KMS-11 (cell line): ENCODE data around the gene SRPK3.

Source experiments
- H2AFZ ChIP-seq: fragments of 200-600 bp; sonication (generic); 2 replicates; pipeline ENCODE4 v1.6.1; 2016; ENCODE audit warnings: antibody characterized with exemption, mixed run types, low read depth
- H3K27ac ChIP-seq: fragments of 200-600 bp; sonication (generic); 2 replicates; pipeline ENCODE4 v1.6.1; 2016; ENCODE audit warnings: mild to moderate bottlenecking, mixed run types
- H3K27me3 ChIP-seq: fragments of 200-600 bp; sonication (generic); 2 replicates; pipeline ENCODE4 v1.6.1; 2017; ENCODE audit warnings: mild to moderate bottlenecking, low read depth, mixed run types, moderate library complexity; ENCODE audit not compliant: insufficient read depth
- H3K36me3 ChIP-seq: fragments of 200-600 bp; sonication (generic); 2 replicates; pipeline ENCODE4 v1.6.1; 2017; ENCODE audit warnings: mild to moderate bottlenecking, mixed run types; ENCODE audit not compliant: insufficient read depth
- H3K4me1 ChIP-seq: fragments of 200-600 bp; sonication (generic); 2 replicates; pipeline ENCODE4 v1.6.1; 2016; ENCODE audit warnings: mild to moderate bottlenecking, low read depth, mixed run types; ENCODE audit not compliant: poor library complexity, severe bottlenecking
- H3K4me2 ChIP-seq: fragments of 200-600 bp; sonication (generic); 2 replicates; pipeline ENCODE4 v1.7.0; 2016; ENCODE audit warnings: mild to moderate bottlenecking, mixed run types
- H3K4me3 ChIP-seq: fragments of 200-600 bp; sonication (generic); IDR thresholded peaks from 2 replicates; pipeline ENCODE4 v1.6.1; 2017; ENCODE audit warnings: low read depth, low read length, mixed read lengths; ENCODE audit not compliant: insufficient read depth
- H3K79me2 ChIP-seq: fragments of 200-600 bp; sonication (generic); 2 replicates; pipeline ENCODE4 v1.6.1; 2016; ENCODE audit warnings: low read depth, mixed run types; ENCODE audit not compliant: insufficient read depth
- H3K9ac ChIP-seq: fragments of 200-600 bp; sonication (generic); 2 replicates; pipeline ENCODE4 v1.6.1; 2016; ENCODE audit warnings: mild to moderate bottlenecking, mixed run types
- H4K20me1 ChIP-seq: fragments of 200-600 bp; sonication (generic); 2 replicates; pipeline ENCODE4 v1.6.1; 2016; ENCODE audit warnings: mild to moderate bottlenecking, mixed run types; ENCODE audit not compliant: insufficient read depth
- TF ChIP-seq, protein P1 (sequence below): fragments of 200-600 bp; sonication (generic); conservative IDR thresholded peaks from 2 replicates; pipeline ENCODE4 v1.6.1; 2017; ENCODE audit warnings: low read depth, mild to moderate bottlenecking, antibody characterized with exemption, low read length, moderate library complexity, mixed read lengths

The SRPK3 gene

DNA sequence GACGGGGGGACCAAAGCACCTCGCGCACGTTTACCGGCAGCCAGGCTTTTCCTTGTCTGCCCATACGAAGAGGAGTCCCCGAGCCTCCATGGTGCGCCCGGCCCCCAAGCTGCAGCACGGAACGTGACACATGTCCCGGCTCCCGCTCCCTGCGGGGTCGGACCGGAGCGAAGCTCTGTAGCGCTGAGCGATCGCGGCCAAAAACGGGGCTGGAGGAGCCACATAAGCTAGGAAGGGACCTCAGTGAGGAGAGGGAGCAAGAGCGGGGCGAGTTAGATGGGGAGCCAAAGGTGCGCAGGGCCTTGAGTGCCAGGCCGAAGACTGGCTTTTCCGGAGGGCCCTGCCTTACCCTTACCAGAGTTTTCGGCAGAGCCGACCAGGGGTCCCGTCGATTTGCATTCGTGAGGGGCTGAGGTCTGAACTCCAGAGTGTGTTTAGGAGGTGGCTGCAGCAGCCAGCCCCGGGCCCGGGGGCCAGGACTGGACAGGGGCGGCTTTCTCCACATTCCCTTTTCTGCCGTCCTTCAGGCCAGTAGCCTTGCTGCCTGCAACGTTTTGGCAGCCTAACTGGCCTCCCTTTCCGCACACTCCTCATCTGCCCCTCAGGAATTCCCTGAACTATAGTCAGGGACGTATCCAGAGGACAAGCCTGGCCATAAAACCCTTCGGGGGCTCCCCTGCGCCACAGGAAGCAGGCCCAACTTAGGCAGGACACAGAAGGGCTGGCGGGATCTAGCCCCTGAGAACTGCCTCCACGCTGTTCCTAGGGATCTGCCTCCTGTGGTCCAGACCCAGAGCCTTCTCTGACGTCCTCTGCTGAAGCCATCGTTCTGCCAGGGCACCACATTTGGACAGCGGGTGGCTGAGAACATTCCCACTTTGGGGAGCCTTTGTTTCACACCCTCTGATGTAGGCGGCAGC is 14.3 kb downstream of the SRPK3 start:
- Histone ChIP-seq H3K79me2 (peaks cover 30% of the 10 kb centered on the region), H4K20me1 (no peaks in the 10 kb centered on the region), H3K4me2 (peak overlapping the region; percentile 64), H3K27ac (peak overlapping the region; percentile 44), H2AFZ (peak overlapping the region; percentile 13), H3K27me3 (no peaks in the 10 kb centered on the region), H3K4me1 (peaks cover 8% of the 10 kb centered on the region), H3K36me3 (no peaks in the 10 kb centered on the region), H3K9ac (peak overlapping the region; percentile 75), H3K4me3 (no peak overlapping the region)
- TF ChIP-seq, protein P1, sequence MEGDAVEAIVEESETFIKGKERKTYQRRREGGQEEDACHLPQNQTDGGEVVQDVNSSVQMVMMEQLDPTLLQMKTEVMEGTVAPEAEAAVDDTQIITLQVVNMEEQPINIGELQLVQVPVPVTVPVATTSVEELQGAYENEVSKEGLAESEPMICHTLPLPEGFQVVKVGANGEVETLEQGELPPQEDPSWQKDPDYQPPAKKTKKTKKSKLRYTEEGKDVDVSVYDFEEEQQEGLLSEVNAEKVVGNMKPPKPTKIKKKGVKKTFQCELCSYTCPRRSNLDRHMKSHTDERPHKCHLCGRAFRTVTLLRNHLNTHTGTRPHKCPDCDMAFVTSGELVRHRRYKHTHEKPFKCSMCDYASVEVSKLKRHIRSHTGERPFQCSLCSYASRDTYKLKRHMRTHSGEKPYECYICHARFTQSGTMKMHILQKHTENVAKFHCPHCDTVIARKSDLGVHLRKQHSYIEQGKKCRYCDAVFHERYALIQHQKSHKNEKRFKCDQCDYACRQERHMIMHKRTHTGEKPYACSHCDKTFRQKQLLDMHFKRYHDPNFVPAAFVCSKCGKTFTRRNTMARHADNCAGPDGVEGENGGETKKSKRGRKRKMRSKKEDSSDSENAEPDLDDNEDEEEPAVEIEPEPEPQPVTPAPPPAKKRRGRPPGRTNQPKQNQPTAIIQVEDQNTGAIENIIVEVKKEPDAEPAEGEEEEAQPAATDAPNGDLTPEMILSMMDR = no peak

DNA sequence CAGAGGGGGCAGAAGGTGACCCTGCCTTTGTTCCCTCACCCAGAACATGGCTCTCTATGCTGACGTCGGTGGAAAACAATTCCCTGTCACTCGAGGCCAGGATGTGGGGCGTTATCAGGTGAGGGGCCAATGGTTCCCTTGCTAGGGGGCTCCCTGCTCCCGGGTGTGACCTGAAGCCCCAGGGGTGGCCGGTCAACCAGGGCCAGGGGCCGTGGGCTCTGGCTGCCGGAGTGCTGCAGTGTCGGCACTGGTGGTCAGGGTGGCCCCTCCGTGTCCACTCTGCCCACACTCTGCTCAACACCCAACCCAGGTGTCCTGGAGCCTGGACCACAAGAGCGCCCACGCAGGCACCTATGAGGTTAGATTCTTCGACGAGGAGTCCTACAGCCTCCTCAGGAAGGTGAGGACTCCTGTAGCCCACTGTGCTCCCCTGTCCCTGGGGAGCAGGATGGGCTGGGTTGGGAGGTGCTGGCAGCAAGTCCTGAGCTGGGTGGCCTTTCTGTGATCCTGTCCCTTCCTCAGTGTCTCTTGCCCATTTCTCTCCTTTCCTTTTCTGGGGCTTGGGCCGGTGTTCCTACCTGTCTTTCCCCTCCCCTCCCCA is 16.7 kb downstream of the SRPK3 start:
- Histone ChIP-seq H3K27ac (no peak overlapping the region), H3K79me2 (peaks cover 28% of the 10 kb centered on the region), H3K9ac (no peak overlapping the region), H4K20me1 (no peaks in the 10 kb centered on the region), H3K27me3 (no peaks in the 10 kb centered on the region), H2AFZ (no peak overlapping the region), H3K4me3 (no peak overlapping the region), H3K36me3 (no peaks in the 10 kb centered on the region), H3K4me1 (peaks cover 8% of the 10 kb centered on the region), H3K4me2 (no peak overlapping the region)
- TF ChIP-seq, protein P1 = no peak

DNA sequence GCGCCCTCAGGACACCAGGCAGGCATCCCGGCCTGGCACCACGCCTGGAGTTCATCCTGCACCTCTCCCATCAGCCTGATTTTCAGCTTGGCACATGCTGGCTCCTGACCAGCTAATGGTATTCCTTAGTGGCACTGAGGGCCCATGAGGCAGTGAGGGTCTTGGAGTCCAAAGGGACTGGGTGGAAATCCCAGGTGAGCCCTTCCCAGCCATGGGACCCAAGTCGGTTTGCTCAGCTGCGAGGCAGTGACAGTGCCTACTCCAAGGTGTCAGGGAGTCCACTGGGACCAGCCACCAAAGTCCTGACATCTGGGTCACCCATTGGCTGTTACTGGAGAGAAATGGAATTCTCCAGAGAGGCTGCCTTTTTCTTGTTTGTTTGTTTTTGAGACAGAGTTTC is 18.5 kb downstream of the SRPK3 start:
- Histone ChIP-seq H2AFZ (no peak overlapping the region), H3K27ac (no peak overlapping the region), H3K79me2 (peaks cover 16% of the 10 kb centered on the region), H4K20me1 (no peaks in the 10 kb centered on the region), H3K36me3 (no peaks in the 10 kb centered on the region), H3K9ac (no peak overlapping the region), H3K27me3 (no peaks in the 10 kb centered on the region), H3K4me2 (no peak overlapping the region), H3K4me3 (no peak overlapping the region), H3K4me1 (peaks cover 4% of the 10 kb centered on the region)
- TF ChIP-seq, protein P1 = no peak

DNA sequence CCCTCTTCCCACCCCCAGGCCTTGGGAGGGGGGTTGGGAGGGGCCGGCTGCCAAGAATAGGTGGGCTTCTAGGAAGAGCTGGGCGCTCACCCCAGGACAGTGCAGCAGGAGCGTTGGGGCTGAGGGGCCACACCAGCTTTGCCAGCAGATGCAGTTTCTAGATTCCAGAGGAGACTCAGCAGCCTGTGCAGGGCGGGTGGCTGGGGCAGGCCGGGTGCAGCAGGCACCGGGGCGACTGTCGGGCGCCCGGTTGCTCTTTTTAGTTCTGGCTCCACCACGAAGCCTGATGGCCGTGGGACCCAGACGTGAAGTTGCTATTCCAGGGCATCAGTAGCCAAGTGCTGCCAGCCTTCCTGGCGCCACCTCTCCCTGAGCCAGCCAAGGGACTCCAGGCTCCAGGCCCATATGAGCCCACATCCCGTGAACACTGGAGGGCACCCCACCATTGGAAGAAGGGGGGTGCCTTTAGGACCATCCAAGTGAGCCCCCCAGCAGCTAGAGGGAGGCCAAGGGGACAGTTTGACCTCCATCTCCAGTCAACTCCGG is 19.4 kb downstream of the SRPK3 start:
- no peak overlapping the region for H2AFZ ChIP-seq
- H3K36me3 ChIP-seq = no peaks in the 10 kb centered on the region
- H3K27me3 ChIP-seq = peaks cover 2% of the 10 kb centered on the region; the same call in 1 of the 2 replicates
- no peak overlapping the region for H3K9ac ChIP-seq
- no peak overlapping the region for H3K27ac ChIP-seq
- TF ChIP-seq, protein P1 = no peak
- H3K79me2 ChIP-seq = peaks cover 10% of the 10 kb centered on the region
- no peaks in the 10 kb centered on the region for H4K20me1 ChIP-seq
- H3K4me3 ChIP-seq = no peak overlapping the region
- peaks cover 4% of the 10 kb centered on the region for H3K4me1 ChIP-seq
- no peak overlapping the region for H3K4me2 ChIP-seq
